HG02763 (cell line): ENCODE measurements around the gene HCRTR2.
"Not testable (repeated sequence)": the region's sequence is repeated elsewhere in the genome, so short reads cannot be mapped to it uniquely, and the experiment has no call there.

Source experiments
- ATAC-seq: cut with Tn5 transposase; IDR thresholded peaks from one replicate; pipeline ENCODE4 v1.9.1; 2021; ENCODE audit warnings: mild to moderate bottlenecking, moderate library complexity; ENCODE audit not compliant: unreplicated experiment

HCRTR2 gene

DNA sequence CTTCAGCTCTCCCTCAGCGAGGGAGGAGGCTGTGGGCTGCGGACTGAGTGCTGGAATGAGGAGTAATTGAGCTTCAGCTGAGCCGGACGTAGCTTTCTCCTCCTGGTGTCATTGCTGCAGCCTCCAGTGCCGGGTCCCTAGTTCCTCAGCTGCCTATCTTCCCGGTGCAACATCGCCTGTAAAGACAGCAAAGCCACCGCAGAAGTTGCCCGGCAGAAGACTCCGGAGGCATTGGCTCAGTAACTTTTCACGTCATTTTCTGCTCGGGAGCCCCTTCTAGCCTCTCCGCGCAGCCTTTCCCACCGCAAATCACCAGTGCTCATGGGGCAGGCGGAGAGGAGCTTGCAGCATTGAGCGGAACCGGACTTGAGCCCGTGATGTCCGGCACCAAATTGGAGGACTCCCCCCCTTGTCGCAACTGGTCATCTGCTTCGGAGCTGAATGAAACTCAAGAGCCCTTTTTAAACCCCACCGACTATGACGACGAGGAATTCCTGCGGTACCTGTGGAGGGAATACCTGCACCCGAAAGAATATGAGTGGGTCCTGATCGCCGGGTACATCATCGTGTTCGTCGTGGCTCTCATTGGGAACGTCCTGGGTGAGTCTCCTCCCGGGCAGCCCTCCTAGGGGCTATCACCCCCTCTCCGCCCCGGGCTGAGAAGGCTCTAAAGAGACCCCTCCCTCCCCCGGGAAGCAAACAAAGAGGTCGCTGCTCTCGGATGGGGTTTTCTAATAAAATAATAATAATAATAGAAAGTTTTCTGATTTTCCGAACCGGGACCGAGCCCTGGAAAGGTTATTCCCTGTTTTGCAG lies at the start of gene HCRTR2:
Gene HCRTR2, plus strand, starts transcription at position 305 of the 816 bp plus-strand sequence. Its CDS starts 73 bp downstream, at position 378.
- no peak for ATAC-seq

DNA sequence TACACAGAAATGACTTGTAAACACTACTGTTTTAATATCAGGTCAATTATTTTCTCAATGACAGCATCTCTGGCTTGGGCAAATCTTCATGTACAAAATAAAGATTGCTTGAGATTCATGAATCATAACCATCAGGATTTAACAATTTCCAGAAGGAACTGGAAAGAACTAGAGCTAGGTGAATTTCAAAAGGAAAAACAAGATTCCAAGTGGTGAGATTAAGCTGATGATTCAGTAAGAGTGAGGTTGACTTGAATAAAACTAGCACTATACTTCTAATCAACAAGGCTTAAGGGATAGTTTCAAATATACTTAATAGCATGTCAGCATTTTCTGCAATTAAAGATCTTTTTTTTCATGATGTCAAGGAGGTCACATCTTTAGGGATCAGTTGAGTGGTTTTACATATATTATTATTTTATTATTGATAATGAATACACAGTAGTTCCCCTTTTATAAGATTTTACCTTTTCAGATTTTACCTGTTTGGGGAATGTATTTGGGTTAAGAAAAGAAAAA lies 43.5 kb upstream of the HCRTR2 start:
- ATAC-seq, result no peak

DNA sequence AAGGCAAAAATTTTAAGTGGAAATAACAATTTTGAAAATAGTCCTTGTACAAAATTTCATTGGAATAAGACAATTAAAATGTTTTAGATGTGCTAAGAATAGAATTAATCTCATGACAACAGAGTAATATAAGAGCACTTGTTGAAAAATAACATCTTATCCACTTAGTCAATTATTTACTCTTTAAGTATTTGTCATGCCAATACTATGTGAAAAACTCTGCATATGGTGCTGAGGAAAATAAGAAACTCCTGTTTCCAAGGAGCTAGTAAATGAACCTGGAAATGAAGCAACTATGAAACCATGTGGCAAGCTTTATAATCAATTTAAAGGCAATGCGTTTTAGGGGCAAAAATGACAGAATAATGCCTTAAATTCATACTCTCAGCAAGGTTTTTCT lies 42.7 kb upstream of the HCRTR2 start:
- ATAC-seq, result no peak

DNA sequence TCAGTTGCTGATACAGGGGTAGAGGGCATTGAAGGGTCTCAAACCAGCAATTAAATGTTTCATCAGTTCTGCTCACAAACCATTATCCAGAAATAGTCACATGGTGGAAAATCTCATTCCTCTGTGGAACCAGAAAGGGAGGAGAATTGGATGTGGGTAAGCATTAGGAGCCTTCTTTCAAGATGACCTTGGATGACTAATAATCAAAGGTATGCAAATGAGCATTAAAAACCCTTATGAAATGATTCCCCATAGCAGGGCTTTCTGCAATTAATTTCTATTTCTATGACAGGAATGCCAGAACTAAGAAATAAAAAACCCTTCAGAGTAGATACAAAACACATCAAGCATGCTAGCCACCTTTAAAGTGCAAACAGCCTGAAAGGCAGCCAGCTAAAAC lies 37.4 kb upstream of the HCRTR2 start:
- ATAC-seq, result no peak

DNA sequence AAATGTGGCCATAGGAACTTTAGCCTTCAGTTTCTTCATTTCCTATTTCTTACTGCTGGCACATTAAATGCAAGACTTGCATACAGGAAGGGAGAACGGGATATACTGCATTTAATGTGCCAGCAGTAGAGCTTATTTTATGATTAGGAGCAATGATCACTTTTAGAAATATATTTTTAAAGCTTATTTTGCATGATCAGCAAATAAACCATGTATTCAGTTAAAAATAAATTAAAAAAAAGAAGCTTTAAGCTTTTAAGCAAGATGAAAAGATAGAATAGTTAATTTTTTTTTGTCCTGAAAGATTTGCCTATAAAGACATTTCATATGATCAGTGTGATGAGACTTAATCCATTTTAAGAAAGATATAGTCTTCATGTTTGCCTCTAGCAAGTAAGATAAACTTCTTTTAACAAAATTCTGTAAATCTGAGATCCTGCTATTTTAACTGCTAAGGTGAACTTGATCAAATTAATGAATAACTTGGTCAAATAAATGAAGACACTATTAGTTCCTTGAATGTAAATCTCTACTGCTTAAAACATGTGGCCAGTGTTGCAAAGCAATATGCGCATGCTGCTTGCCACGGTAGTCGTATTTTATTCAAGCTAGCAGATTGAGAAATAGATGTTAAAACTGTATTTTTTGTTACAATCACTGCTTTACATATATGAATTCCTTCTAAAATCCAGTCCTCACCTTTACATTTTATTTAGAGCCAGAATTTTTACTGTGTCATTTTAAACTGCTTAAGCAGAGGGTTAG lies 36.2 kb upstream of the HCRTR2 start:
- no peak for ATAC-seq

DNA sequence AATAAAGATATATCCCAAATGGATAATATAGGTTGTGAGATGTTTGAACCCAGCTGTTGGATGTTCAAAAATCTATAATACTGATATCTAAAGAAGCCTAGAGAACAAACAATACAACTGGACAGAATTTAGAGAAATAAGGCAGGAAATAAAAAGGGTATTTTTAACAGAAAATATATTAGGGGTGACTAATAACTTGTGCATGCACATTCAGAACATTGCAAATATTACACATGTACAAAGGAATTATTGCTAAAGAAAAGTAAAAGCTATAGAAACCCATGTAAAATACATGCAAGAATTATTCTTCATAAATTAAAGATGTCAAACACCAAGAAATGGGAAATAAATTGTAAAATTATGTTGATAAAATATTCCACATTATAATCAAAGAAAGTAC lies 32.7 kb upstream of the HCRTR2 start:
- no peak for ATAC-seq

DNA sequence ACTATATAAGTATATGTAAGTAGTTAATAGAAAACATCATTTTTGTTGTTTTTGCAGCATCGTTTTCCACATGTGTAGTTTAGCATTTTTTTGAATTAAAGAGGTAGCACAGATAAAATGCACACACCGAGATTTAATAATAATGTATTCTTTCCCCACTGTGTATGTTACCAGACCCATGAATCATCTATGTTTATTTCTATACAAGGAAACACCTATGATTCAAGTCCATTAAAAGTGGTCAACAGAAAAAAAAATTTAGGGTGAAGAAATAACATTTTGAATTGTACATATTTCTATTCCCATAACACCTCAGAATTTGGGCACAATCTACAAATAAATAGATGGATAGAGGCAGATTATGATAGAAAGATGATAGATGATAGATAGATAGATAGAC lies 31.7 kb upstream of the HCRTR2 start:
- ATAC-seq, result no peak

DNA sequence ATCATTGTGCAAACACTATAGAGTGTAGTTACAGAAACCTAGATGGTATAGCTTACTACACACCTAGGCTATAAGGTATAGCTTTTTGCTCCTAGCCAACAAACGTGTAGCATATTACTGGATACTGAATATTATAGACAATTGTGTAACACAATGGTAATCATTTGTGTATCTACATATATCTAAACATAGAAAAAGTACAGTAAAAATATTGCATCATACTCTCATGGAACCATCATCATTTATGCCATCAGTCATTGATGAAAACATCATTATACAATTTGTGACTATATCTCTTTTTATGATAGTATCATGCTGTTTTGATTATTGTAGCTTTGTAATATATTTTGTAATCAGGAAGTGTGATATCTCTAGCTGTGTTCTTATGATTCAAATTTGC lies 21.0 kb upstream of the HCRTR2 start:
- ATAC-seq, result no peak

DNA sequence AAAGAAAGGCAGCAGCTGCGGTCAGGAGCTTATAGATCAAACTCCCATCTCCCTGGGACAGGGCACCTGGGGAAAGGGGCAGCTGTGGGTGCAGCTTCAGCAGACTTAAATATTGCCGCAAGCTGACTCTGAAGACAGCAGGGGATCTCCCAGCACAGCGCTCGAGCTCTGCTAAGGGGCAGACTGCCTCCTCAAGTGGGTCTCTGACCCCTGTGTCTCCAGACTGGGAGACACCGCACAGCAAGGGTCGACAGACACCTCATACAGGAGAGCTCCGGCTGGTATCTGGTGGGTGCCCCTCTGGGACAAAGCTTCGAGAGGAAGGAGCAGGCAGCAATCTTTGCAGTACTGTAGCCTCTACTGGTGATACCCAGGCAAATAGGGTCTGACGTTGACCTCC lies 15.5 kb upstream of the HCRTR2 start:
- not testable (repeated sequence) for ATAC-seq

DNA sequence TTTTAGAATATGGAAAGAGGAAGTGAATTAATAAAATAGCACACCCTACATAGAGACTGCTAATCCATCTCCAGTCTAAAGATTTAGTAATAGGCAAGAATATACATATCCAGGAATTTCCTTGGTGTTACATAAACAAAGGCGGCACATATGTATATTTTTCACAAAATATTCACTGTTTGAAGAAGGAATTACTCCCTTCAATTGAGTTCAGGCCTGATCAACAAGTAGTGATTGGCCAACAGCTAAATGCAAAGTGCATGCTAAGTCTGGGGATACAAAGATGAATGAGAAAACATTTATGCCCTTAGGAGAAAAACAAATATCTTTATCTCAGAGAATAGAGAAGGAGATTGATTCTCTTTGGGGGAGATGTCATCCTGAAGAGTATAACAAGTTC lies 6.5 kb upstream of the HCRTR2 start:
- no peak for ATAC-seq

DNA sequence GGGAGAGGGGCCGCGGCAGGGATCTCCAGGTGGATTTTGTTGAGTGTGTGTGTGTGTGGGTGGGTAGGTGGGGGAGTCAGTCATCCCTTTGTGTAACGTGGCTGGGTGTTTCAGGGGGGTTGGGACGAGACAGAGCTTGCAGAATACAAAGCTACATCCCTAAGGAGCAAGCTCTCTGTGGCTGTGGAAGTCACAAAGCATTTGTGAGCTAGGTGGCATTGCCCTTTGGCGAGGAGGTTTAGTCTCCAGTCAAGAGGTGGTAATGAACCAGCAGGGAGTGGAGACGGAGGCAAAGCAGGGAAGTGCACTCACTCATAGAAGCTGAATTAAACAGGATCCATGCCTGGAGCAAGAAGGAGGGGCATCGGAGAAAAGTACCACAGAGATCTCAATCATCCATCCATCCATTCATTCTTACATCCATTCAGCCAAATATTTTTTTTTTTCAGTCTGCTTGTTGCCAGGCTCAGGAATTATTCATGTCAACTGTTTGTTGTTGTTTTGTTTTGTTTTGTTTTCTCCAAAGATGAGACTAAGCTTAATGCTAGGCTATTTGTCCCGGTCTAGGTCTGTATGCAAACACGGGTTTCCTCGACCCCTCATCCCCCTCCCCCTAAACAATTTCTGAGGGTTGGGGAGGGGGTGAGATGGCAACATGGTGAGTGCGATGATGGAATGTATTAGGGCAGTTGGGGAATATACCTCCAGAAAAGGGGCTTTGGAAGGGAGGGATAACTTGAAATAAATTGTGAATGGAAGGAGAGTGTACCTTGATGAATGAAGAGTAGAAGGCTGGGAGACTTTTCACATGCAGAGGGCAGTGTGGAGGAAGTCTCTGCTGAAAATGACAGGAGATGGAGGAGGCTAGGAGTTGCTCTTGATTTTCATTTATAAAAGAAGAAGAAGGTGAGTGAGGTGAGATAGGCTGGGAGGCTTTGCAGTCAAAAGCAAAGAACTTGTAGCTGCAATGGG lies 1.0 kb downstream of the HCRTR2 start:
- ATAC-seq, result no peak

DNA sequence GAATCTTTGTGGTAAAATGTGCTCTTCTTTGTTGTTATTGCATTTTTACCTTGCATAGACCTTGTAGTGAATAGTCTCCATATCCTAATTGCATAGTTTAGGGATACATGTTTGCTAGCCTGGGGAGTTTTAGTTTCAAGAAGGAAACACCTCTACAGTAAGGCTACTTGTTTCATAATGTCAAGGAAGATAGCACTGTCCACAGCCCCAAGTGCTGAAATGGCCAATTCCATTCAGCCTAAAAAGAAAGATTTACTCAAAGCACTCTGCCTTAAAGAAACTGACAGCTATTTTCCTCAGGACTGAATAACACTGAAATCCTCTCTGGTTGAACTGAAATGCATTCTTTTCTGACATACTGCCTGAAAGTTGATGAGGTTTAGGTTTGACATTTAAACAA lies 2.6 kb downstream of the HCRTR2 start:
- ATAC-seq, result no peak

DNA sequence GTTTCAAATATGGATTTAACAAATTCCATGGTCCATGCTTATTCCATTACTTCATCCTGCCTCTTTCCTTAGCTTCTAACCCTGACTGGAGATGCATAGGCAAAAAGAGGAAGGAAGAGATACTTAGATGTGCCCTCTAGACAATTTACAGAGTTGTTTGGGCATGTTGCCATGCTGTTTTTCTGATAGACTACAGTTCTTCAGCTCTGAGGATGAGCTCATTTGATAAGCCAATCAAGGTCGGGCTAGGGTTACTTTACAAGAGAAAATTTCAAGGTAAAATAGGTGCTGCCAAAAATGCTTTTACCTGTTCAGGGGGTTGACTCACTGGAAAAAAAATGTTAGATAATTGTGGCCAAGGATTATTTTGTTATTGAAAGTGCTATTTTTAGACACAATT lies 5.9 kb downstream of the HCRTR2 start:
- ATAC-seq, result no peak

DNA sequence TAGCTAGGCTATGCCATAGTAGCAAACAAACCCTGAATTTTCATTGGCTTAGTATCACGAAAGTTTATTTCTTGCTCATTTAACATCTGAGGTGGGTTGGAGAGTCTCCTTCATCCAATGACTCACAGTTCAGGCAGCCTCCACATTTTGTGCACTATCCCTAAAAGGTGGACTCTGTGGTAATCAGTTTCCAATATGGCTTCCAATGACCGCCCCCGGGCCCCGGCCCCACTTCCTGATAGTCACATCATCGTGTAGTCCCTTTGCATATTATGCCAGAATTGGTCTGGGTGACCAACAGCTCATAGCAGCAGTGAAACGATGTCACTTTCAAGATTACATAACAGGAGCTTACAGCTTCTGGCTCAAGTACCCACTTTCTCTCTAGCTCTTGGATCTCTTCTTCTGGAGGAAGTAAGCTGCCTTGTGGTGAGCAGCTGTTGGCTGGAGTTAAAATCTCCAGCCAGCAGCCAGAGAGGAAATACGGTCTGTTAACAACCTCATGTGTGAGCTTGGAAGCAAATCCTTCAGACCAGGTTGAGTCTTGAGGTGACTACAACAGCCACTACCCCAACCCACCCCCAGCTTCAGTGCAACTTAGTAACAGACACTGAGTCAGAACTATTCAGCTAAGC lies 7.8 kb downstream of the HCRTR2 start:
- no peak for ATAC-seq

DNA sequence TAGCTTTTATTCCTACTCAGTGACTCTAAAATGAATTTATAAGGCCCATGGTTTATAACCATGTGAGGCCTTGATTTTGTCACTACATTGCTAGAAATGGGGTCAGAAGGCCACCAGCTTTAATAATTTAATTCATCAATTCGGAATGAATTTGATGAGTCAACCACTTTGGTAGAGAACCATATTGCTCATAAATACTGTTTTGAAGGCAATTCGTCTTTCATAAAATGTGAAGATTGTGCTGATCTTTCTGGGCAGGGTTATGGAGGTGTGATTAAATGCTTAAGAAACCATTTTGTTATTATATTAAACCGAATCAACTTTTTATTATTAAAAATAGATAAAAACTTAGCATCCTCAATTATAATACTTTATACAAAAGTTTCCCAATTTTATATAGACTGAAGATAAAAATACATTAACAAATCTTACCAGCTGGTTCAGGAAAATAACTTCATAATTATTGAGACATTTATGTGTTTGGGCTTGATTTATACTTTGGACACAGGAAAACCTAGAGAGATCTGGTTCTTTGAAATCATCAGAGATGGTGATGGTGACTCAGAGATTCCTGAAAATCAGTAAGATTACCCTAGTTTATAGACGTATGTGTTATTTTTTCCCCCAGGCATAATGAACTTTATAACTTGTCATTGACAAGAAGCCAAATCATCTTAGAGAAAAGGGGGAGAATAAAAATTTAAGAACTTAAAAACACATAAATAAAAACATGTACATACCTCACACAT lies 10.6 kb downstream of the HCRTR2 start:
- ATAC-seq, result no peak

DNA sequence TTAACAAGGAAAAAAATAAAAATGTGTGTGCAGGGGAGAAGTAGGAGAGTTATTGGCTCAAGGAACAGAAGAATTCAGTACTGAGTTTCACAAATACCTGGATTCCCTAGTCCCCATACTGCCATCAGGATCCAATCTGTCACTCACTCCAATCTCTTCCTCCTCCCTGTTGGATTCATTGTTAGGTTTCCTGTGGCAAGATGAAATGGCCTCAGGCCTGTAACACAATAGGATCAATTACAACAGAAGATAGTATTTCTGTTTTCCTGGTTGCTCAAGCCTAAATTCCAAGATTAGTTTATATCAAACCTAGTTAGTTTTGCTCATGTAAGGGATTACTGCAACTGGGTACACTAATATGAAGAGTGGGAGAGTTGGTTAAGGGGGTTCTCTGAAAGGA lies 24.4 kb downstream of the HCRTR2 start:
- no peak for ATAC-seq

DNA sequence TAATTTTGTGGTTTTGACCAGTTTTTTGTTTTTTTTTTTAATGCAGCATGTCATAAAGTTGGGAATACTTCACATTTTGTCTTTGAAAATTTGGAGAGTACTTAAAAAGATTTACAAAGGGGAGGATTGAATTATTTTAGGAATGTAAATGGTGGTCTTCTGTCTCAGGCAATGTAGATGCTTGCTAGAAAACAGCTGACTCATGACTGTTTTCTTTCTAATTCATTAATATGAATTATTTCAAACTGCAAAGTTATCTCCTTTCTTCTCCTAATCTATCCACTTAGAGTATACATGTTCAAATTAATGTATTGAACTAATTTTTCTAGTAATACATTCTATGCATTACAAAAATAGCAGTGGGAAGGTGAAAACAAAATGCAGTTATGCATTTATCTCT lies 24.9 kb downstream of the HCRTR2 start:
- ATAC-seq, result no peak

DNA sequence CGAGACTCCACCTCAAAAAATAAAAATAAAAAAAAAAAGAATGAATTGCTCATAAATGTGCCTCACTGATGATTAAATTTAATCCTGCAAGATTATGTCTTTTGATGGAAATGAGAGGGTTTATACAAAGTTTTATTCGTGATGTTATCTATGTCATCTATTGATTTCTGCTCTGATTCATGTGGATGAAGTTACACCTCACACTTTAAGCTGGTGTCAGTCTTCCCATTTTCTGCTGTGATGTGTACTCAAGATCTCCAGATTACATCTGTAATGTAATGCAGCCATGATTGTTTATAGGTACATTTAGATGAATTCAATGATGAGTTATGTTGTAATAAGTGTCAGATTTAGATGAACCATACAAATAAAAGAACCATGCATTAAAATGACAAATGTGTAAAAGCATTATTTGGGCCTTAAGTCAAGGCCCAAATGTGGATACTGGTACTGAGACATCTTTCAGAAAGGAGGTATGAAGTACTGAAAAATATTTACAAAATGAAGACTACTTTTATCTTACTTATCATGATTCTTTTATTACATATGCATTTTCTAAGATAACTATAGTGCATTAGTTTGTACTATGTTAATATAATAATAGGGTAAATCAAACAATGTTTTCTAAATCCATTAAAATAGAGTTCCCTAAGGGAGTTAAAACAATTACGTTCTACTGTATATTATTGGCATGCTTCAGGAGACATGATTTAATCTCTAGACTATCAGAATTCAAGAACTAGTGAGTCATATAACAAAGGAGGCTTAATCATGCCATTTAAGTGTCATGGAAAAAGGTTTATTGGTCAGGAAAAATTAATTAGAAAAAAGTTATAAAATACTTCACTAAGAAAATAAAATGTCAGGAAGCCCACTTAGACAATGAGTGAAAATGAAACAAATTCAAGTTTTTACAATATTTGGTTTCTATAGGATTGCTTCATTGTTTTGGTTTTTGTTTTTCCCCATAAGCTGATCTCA lies 34.5 kb downstream of the HCRTR2 start:
- no peak for ATAC-seq

DNA sequence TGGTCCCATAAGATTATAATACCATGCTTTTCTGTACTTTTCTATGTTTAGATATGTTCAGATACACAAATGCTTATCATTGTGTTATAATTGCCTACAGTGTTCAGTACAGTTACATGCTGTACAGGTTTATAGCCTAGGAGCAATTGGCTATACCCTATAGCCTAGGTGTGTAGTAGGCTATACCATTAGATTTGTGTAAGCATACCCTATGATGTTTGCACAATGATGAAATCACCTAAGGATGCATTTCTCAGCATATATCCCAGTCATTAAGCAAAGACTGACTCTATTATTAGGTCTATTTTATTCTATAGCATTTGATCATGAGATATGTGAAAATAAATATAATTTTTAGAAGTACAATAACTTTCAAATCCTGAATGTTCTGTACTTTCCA lies 36.6 kb downstream of the HCRTR2 start:
- ATAC-seq, result no peak
